K562 (cell line): ENCODE measurements around the gene TRIP11.

Experiments
- PML ChIP-seq: IDR thresholded peaks from 2 replicates; pipeline ENCODE4 v1.6.1; 2012; ENCODE audit warnings: low read length, inconsistent platforms
- ZNF407 ChIP-seq: fragments of 450-650 bp; IDR thresholded peaks from 2 replicates; pipeline ENCODE4 v1.6.1; 2016; ENCODE audit warnings: low read depth

DNA sequence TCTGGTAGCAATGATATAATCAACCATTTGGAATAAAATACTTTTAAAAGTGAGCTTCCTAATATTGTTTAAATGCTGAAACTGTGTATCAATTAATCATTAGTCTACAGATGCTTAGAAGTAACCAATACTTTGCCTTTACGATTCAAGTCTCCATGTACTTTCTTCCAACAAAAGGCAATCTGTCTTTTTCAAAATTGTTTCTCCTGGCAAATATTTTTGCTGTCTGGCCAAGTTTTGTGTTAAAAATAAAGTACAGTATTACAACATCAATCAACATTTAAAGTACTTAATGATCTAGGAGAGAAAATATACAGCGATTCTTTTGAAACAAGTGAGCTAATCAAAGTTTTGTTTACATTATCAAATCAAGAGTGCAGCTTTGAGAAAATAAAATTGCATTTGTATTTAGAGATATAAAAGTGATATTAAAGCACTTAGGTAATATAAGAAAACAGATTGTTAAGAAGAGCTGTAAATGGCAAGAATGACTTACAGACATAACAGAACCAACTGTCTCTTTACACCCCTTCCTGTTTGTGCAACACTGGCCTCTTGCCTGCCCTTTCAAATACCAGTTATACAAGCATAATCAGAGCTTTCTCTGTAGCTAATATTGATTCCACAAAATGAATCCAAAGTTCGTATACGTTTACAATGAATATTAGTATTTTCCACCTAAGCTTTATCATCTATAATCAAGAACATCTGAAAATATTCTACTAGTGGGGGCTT lies 54.2 kb downstream of the TRIP11 start:
- TF ChIP-seq PML, result no peak
- no peak for TF ChIP-seq ZNF407
